ENCODE measurements around the gene ADORA2A.

ADORA2A gene

GRCh38 chr22:24404561-24405275, 22.7 kb upstream of the ADORA2A start:
- DNase-seq = no peak

GRCh38 chr22:24405631-24406321, 21.6 kb upstream of the ADORA2A start:
- DNase-seq = no peak

- DNase-seq = no peak
Observed at GRCh38 chr22:24406322-24407277, 20.8 kb upstream of the ADORA2A start.

- no peak for DNase-seq
Observed at GRCh38 chr22:24407278-24407665, 20.1 kb upstream of the ADORA2A start.

GRCh38 chr22:24407884-24408283, 19.5 kb upstream of the ADORA2A start:
- DNase-seq = no peak

GRCh38 chr22:24408630-24409029, 18.8 kb upstream of the ADORA2A start:
- DNase-seq = no peak

GRCh38 chr22:24409707-24410106, 17.7 kb upstream of the ADORA2A start:
- no peak for DNase-seq

GRCh38 chr22:24410110-24410856, 17.1 kb upstream of the ADORA2A start:
- DNase-seq = peak; percentile 6

GRCh38 chr22:24411256-24412004, 16.0 kb upstream of the ADORA2A start:
- DNase-seq = no peak

GRCh38 chr22:24412274-24412673, 15.1 kb upstream of the ADORA2A start:
- no peak for DNase-seq

- no peak for DNase-seq
Observed at GRCh38 chr22:24413271-24413670, 14.1 kb upstream of the ADORA2A start.

GRCh38 chr22:24413736-24414385, 13.5 kb upstream of the ADORA2A start:
- DNase-seq = no peak

- DNase-seq = no peak
Observed at GRCh38 chr22:24414523-24414922, 12.9 kb upstream of the ADORA2A start.

- no peak for DNase-seq
Observed at GRCh38 chr22:24414984-24415945, 12.1 kb upstream of the ADORA2A start.

GRCh38 chr22:24416095-24416494, 11.3 kb upstream of the ADORA2A start:
- DNase-seq = no peak

GRCh38 chr22:24416611-24417010, 10.8 kb upstream of the ADORA2A start:
- DNase-seq = no peak

- no peak for DNase-seq
Observed at GRCh38 chr22:24417200-24417599, 10.2 kb upstream of the ADORA2A start.

- DNase-seq = no peak
Observed at GRCh38 chr22:24417901-24418641, 9.3 kb upstream of the ADORA2A start.

- DNase-seq = no peak
Observed at GRCh38 chr22:24418786-24419474, 8.5 kb upstream of the ADORA2A start.
